Neural progenitor cell (in vitro differentiated cells): ENCODE measurements around the gene ITGA2.

Experiments
- EZH2 ChIP-seq: fragments of 200-600 bp; sonication (generic); IDR thresholded peaks from 2 replicates; pipeline ENCODE4 v1.6.1; 2017; ENCODE audit warnings: antibody characterized with exemption, mild to moderate bottlenecking, moderate library complexity
- EZH2phosphoT487 ChIP-seq: fragments of 200-600 bp; sonication (generic); IDR thresholded peaks from 2 replicates; pipeline ENCODE4 v1.6.1; 2017; ENCODE audit warnings: antibody characterized with exemption
- TF ChIP-seq, protein P1 (sequence below): fragments of 200-600 bp; sonication (generic); IDR thresholded peaks from 2 replicates; pipeline ENCODE4 v1.5.1; 2017; ENCODE audit warnings: antibody characterized with exemption, mild to moderate bottlenecking

DNA sequence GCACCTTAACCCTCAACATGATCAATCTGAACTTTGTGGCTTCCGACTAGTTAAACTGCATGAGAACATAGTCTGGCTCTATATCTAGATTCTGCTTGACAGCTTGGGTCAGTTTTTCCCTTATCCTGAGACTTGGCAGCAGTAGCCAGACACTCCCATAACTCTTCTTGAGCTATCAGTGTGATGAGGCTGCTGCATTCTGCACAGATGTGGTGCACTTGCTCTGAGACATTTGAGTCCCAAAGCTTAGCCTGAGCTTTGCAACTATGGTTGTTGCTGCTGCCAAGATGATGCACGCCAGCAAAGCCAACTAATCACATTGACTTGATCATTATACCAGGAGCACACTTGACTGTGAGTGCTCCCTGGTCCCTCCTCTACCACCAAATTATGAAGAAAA lies 84.2 kb downstream of the ITGA2 start:
- TF ChIP-seq, protein P1, sequence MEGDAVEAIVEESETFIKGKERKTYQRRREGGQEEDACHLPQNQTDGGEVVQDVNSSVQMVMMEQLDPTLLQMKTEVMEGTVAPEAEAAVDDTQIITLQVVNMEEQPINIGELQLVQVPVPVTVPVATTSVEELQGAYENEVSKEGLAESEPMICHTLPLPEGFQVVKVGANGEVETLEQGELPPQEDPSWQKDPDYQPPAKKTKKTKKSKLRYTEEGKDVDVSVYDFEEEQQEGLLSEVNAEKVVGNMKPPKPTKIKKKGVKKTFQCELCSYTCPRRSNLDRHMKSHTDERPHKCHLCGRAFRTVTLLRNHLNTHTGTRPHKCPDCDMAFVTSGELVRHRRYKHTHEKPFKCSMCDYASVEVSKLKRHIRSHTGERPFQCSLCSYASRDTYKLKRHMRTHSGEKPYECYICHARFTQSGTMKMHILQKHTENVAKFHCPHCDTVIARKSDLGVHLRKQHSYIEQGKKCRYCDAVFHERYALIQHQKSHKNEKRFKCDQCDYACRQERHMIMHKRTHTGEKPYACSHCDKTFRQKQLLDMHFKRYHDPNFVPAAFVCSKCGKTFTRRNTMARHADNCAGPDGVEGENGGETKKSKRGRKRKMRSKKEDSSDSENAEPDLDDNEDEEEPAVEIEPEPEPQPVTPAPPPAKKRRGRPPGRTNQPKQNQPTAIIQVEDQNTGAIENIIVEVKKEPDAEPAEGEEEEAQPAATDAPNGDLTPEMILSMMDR, result no peak
- TF ChIP-seq EZH2, result no peak
- TF ChIP-seq EZH2phosphoT487, result no peak
